ENCODE data around the gene GRP. TPM values are rescaled to one million over a fixed set of nuclear protein-coding genes. Genes with fewer than 3 reads are reported as not detected.

Gene GRP
- polyA plus RNA-seq, 3 donors, result not detected

DNA sequence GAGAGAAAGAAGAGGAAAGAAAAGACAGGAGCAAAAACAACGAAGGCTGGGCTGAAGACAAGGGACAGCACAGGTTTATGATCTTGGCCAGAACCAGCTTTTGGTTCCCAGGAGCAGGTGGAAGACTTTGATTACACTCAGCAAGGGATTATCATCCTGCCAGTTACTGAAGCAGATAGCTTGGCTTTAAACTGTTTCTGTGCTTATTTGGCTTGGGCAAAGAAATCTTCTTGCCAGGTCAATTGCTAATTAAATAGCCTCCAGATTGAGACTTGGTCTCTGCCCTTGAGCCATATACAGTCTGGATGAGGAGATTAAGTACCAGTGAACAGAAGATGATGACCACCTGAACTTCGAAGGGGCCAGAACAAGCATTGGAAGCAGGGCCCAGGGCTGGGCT, 22.3 kb upstream of the GRP start:
- Histone ChIP-seq H4K20me1 (ENCODE audit: insufficient read depth, low read length) (no peaks in the 10 kb centered on the region), H3K4me3 (replicated peaks in 1 of 3; ENCODE audit: low read depth in 2 of 3, low read length in 3 of 3) (no peak overlapping the region), H3K27me3 (ENCODE audit: control insufficient read depth in 2 of 2, insufficient read depth in 2 of 2, low read length in 2 of 2) (no peaks in the 10 kb centered on the region), H3K9ac (ENCODE audit: insufficient read depth, low read length, poor library complexity, severe bottlenecking) (no peak overlapping the region), H2AFZ (ENCODE audit: insufficient read depth, low read depth, low read length, poor library complexity, severe bottlenecking) (no peak overlapping the region), H3K4me2 (replicated peaks; ENCODE audit: extremely low read depth, low read length, poor library complexity, severe bottlenecking) (no peak overlapping the region), H3K79me2 (ENCODE audit: insufficient read depth, low read length) (no peaks in the 10 kb centered on the region), H3K36me3 (replicated peaks in 1 of 2; ENCODE audit: control insufficient read depth in 1 of 2, insufficient read depth in 2 of 2, low read length in 2 of 2) (no peaks in the 10 kb centered on the region), H3K27ac (ENCODE audit: low read depth in 1 of 2, low read length in 2 of 2) (no peak overlapping the region), H3K9me3 (replicated peaks in 1 of 2; ENCODE audit: control insufficient read depth in 1 of 2, insufficient read depth in 1 of 2, low read length in 2 of 2) (no peaks in the 10 kb centered on the region), H3K4me1 (ENCODE audit: control insufficient read depth in 1 of 2, insufficient read depth in 2 of 2, low read length in 2 of 2) (no peaks in the 10 kb centered on the region)
- TF ChIP-seq, protein P1, sequence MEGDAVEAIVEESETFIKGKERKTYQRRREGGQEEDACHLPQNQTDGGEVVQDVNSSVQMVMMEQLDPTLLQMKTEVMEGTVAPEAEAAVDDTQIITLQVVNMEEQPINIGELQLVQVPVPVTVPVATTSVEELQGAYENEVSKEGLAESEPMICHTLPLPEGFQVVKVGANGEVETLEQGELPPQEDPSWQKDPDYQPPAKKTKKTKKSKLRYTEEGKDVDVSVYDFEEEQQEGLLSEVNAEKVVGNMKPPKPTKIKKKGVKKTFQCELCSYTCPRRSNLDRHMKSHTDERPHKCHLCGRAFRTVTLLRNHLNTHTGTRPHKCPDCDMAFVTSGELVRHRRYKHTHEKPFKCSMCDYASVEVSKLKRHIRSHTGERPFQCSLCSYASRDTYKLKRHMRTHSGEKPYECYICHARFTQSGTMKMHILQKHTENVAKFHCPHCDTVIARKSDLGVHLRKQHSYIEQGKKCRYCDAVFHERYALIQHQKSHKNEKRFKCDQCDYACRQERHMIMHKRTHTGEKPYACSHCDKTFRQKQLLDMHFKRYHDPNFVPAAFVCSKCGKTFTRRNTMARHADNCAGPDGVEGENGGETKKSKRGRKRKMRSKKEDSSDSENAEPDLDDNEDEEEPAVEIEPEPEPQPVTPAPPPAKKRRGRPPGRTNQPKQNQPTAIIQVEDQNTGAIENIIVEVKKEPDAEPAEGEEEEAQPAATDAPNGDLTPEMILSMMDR (IDR thresholded peaks at IDR 0.05), result no peak
- Mint-ChIP-seq H3K36me3 (no peaks in the 10 kb centered on the region), H3K4me1 (no peaks in the 10 kb centered on the region), H3K4me3 (no peak overlapping the region), H3K27ac (no peak overlapping the region), H3K27me3 (ENCODE audit: low read depth in 3 of 3) (peaks cover 3 to 7% (median 6%) of the 10 kb centered on the region in 3 donors), H3K9me3 (peaks cover 0 to 7% (median 0%) of the 10 kb centered on the region in 7 donors)
- intact Hi-C loops (cut with micrococcal nuclease), result no loop called here
- DNase-seq, result no peak
- 90% methylated on average over 2 of the region's 2 CpGs for WGBS (ENCODE audit: insufficient coverage)

GRCh38 chr18:59198215-59198614, 21.7 kb upstream of the GRP start:
- peaks cover 6 to 7% (median 6%) of the 10 kb centered on the region in 3 donors for H3K27me3 Mint-ChIP-seq (ENCODE audit: low read depth in 3 of 3)
- H3K27ac Mint-ChIP-seq, result no peak overlapping the region
- Histone ChIP-seq H3K9ac (ENCODE audit: insufficient read depth, low read length, poor library complexity, severe bottlenecking) (no peak overlapping the region), H2AFZ (ENCODE audit: insufficient read depth, low read depth, low read length, poor library complexity, severe bottlenecking) (no peak overlapping the region), H3K4me1 (ENCODE audit: control insufficient read depth in 1 of 2, insufficient read depth in 2 of 2, low read length in 2 of 2) (no peaks in the 10 kb centered on the region), H3K9me3 (replicated peaks in 1 of 2; ENCODE audit: control insufficient read depth in 1 of 2, insufficient read depth in 1 of 2, low read length in 2 of 2) (no peaks in the 10 kb centered on the region), H4K20me1 (ENCODE audit: insufficient read depth, low read length) (no peaks in the 10 kb centered on the region), H3K4me2 (replicated peaks; ENCODE audit: extremely low read depth, low read length, poor library complexity, severe bottlenecking) (no peak overlapping the region), H3K27ac (ENCODE audit: low read depth in 1 of 2, low read length in 2 of 2) (no peak overlapping the region), H3K4me3 (replicated peaks in 1 of 3; ENCODE audit: low read depth in 2 of 3, low read length in 3 of 3) (no peak overlapping the region), H3K36me3 (replicated peaks in 1 of 2; ENCODE audit: control insufficient read depth in 1 of 2, insufficient read depth in 2 of 2, low read length in 2 of 2) (no peaks in the 10 kb centered on the region), H3K27me3 (ENCODE audit: control insufficient read depth in 2 of 2, insufficient read depth in 2 of 2, low read length in 2 of 2) (no peaks in the 10 kb centered on the region), H3K79me2 (ENCODE audit: insufficient read depth, low read length) (no peaks in the 10 kb centered on the region)
- intact Hi-C loops (cut with micrococcal nuclease), result no loop called here
- no peaks in the 10 kb centered on the region for H3K4me1 Mint-ChIP-seq
- H3K4me3 Mint-ChIP-seq, result no peak overlapping the region
- DNase-seq, result no peak
- TF ChIP-seq, protein P1 (IDR thresholded peaks at IDR 0.05), result no peak
- H3K9me3 Mint-ChIP-seq, result peaks cover 0 to 7% (median 0%) of the 10 kb centered on the region in 7 donors
- 94% methylated on average over 4 of the region's 6 CpGs for WGBS (ENCODE audit: insufficient coverage)
- no peaks in the 10 kb centered on the region for H3K36me3 Mint-ChIP-seq

Measured in CD14-positive monocyte (primary cell).